ENCODE results near the gene WDR35.
A peak's percentile ranks its signal among the peaks of the same experiment; 100 is the strongest.

The WDR35 gene

DNA sequence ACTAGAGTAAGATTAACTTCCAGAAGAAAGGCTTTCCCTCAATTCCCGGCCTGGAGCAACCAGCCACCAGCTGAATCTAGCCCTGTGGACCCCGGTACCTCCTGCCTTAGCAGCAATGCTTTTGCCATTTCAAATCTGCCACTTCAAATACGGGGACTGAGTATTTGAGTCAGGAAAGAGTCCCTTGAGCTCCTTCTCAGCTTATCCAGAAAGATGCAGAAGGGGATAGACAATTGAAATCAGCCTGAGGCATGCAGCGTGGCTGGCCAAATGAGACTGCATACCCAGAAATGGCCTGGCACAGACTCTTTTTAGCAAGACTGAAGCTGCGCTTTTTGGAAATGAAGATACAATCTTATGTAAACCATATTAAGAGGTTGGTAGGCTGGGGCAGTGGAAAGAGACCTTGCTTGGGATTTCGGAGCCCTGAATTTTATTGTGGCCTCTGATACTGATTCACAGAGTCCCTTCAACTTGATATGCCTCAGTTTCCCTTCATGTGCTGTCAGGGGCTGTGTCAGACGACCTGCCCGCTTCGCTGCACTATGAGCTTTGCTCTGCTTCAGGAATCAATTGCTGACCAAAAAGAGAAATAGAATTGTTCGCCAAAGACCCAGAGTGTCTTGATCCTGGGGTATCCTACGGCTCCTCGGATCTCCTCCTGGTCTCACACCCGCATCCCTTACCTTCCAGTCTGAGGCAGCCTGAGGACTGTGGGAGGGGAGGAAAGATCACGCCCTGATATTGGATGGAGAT is 21.5 kb upstream of the WDR35 start:
- no peak for DNase-seq

DNA sequence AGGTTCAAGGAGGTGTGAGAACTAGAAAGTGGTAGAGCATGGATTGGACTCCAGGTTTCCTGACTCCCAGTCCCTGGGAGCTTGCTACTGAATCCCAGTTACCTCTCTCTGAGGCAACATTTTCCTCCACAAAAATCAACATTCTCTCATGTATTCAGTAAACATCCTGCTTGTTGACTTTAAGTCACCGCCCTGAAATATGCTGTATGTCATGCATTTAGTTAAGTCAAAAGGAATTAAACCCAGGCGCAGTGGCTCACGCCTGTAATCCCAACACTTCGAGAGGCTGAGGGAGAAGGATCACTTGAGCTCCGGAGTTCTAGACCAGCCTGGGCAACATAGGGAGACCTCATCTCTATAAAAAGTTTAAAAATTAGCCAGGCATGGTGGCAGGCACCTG is 18.8 kb upstream of the WDR35 start:
- DNase-seq = no peak

DNA sequence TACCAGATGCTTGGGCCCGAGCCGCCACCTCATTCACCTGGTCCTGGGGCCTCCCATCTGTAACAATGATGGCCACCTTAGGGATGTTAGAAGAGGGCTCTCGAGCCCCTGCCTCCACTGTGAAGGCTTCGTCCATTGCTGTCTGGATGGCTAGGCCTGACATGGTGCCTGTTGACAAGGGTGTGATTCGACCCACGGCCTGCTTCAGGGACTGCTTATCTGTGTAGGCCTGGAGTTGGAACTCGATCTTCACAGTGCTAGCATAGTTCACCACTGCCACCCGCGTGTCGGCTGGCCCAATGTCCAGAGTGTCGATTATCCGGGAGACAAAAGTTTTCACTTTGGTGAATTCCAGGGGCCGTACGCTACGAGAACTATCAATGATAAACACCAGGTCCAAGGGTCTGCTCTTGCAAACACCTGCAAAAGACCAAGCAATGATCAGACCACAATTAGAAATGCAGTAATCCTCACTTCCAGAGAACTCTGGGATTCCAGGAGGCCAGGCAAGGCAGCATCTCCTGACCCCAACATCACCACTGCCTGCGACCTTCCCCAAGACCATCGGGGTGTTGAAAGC is 16.1 kb upstream of the WDR35 start:
- no peak for DNase-seq

DNA sequence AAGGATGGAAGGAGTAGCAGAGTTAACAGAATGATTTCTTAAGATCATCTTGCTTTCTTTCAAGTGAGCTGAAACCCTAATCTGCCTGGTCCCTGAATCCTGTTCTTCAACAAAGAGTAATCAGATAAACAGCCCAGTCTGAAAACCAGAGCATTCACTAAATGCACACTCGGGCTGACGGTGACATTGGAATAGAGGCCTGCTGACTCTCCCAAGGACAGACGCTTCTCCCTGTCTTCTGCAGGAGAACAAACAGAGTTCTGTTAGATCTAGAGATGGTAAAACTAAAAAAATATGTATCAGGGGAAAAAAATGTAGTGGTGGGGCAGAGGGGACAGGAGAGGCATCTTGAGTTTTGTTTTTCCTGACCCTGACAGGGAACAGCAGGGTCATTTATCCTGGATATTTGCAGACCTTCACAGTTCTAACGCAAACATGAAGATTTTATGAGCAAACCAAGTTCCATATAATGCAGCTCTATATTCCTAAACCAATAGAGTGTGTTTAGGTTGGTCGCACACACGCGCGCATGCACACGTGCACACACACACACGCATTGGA is 15.2 kb upstream of the WDR35 start:
- no peak for DNase-seq

DNA sequence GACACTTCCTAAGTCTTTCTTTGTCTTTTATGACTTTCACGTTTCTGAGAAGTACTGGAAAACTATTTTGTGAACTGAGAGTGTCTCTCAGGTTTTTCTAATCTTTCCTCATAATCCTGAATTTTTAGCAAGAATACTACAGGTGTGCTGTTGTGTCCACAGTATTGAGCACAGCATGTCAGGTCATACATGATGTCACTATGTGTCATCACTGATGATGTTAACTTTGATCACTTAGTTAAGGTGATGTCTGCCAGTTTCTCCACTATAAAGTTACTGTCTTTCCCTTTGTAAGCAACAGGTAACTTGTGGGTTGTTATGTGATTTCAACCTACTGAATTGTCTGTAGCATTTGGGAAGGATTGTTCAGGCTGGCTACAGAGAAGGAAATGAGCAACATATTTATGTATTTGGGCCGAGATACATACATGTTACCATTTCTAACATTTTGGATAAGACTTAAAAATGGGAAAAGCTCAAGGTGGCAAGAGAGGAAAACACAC is 11.5 kb upstream of the WDR35 start:
- no peak for DNase-seq

DNA sequence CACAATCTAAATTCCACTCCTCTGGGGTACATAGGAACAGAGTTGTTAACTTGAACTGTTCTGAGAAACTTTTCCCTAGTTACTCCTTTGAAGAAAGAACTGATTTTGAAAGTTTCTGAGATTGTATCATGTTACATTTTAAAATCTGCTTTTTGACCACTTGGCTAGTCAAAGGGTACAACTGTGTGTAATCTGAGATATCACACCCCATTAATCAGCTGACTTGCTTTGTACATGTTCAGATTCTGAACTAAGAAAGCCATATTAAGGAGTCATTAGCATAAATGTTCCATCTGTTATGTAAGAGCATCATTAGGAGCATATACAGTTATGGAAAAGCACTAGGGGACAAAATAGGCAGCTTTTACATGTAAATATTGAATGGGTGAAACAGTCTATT is 3.8 kb upstream of the WDR35 start:
- peak; percentile 51 for DNase-seq

DNA sequence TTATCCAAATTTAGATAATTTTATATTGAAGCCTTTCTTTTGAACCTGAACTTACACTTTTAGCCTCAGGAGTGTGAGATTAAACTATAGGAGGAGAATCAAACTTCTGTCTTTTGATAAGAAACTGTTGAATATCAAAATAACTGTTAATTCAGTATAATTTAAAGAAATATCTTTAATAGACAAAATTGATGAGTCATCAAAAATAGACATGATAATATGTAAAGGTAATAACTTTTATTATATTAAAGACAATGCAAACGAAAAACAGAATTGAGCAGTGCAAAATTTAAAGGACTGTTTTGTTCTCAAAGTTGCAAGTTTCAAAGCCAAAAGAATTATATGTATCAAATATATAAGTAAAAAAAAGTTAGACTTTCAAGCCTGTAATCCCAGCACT is 2.0 kb upstream of the WDR35 start:
- no peak for DNase-seq

DNA sequence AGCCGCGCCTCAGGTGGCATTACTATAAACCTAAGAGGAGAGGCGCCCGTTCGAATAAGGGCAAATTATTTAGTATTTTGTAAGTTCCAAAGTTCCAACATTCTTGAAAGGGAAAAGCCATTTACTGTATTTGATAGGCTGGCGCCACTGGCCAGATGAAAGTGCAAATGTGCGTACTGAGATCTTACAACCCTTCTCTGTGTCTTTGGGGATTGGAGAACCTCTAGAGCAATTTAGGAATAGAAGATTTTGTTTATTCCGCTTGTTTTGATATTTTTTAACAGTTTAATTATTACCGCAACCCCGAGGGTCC is 467 bp upstream of the WDR35 start:
- no peak for DNase-seq

DNA sequence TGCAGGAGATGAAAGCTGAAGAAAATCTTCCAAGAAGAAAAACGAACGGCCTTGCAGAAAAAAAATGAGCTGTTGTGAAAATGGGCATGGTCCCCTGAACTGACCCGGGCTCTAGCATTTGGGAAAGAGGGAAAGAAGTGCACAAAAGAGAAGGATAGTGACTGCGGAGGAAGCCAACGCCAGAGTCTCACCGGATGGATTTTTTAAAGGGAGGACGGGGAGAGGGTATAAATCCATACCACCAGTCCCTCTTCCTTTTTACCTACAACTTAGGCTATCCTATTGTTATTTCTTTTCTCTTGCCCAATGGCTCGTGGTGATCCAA is 601 bp downstream of the WDR35 start:
- DNase-seq = no peak

DNA sequence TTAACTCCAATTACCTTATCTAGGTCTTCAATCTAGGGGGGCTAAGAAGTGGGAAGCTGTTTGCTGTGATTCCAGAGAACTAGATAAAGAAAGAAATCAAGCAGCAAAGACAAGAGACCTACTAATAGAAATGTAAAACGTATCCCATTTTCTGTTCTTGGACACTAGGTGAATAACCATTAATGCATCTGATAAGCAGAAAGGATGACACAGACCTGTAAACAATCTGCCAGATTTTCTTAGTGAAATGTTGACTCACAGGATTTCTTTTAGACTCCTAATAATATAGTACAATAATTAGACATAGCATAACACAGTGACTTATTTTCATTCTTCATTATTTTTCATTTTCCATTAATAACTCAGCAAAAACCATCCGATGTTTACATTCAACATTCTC is 1.3 kb downstream of the WDR35 start:
- DNase-seq = no peak

DNA sequence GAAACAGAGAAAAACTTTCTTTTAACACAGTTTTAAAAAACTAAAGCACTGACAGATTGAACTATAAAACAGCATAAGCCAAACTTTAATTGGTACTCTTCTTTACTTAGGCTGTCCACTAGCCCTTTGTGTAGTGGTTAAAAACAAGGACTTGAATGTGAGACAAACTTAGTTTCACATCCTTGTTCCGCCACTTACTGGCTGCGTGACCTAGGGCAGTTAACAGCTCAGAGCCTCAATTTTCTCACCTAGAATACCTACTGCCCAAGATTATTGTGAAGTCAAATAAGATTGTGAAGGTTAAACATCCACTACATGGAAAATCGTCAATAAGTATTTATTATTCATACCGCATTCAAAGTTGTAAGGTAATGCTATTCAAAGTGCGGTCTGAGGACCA is 2.0 kb downstream of the WDR35 start:
- DNase-seq = no peak

DNA sequence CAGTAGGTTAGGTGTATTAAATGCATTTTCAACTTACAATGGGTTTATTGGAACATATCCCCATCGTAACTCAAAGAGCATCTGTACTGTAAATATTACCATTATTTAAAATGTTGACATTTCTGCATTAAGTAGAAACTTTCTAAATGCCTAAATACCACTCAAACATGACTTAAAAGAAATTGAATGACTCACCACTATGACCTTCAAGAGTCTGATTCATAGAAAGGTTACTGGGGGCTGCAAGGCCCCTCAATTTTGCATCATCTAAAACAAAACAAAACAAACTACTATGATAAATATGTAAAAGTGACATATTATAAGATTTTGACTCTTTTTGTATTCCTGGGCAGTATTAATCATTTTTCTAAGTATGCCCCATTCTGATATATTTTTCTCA is 7.6 kb downstream of the WDR35 start:
- no peak for DNase-seq

DNA sequence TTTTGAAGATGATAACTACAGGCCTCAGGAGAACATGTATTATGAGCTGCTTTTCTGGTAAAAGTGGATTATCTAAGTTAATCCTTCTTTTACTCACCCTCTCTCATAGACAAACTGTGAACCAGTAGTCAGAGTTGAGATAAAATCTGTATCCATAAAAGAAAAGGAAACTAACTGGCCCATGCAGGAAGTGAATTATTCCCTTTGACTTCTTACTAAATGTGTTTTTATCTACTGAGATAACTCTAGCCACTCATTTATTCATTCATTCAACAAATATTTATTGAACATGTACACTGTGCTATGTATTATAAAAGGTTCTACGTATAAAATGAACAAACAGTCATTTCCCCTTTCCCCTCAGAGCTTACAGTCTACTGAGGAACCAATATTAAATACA is 10.0 kb downstream of the WDR35 start:
- DNase-seq = no peak

DNA sequence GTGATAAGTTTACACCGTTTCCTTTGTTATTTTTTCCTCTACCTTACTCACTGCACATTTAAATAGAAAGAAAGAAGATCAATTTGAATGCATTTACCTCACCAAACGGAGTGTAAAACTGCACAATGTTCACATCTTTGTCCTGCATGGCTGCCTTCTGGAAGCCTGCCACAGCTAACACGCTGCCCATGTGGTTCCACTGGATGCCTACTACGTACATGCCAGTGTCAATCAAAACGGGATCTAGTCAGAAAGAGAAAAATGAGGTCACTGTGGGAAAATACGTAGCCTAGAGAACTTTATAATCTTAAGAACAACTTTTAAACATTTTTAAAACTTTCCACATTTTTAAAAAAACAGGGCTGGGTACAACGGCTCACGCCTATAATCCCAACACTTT is 16.4 kb downstream of the WDR35 start:
- DNase-seq = no peak

DNA sequence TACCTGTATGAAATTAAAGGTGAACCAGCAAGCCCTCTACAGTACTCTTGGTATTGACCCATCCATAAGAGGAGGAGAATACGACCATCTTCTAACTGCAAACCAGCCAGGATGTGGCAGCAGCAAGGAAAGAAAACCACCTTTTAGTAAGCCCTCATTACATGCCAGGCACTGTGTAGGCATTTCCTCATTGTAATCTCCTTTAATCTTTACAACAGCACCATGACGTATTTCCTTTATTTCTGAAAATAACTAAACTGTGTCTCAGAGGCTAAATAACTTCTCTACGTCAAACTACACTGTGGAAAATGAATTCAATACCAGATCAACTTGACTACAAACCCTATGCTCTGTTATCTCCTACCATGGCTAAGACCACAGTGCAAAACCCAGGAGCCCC is 18.2 kb downstream of the WDR35 start:
- no peak for DNase-seq

DNA sequence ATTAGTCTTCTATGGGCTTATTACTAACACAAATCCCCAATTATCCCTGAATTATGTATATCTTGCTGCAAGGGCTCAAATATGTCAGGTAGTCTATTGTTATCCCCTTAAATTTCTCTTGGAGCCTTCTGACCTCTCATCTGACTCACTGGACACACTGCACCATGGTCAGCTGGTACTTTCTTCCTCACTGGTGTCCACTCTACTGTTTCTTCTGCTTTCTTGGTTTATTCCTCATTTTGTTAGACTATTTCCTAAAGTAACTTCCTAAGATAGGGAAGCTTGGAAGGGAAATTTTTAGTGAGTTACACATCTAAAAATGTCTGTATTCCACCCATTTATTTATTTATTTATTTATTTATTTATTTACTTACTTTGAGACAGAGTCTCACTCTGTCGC is 26.5 kb downstream of the WDR35 start:
- no peak for DNase-seq

DNA sequence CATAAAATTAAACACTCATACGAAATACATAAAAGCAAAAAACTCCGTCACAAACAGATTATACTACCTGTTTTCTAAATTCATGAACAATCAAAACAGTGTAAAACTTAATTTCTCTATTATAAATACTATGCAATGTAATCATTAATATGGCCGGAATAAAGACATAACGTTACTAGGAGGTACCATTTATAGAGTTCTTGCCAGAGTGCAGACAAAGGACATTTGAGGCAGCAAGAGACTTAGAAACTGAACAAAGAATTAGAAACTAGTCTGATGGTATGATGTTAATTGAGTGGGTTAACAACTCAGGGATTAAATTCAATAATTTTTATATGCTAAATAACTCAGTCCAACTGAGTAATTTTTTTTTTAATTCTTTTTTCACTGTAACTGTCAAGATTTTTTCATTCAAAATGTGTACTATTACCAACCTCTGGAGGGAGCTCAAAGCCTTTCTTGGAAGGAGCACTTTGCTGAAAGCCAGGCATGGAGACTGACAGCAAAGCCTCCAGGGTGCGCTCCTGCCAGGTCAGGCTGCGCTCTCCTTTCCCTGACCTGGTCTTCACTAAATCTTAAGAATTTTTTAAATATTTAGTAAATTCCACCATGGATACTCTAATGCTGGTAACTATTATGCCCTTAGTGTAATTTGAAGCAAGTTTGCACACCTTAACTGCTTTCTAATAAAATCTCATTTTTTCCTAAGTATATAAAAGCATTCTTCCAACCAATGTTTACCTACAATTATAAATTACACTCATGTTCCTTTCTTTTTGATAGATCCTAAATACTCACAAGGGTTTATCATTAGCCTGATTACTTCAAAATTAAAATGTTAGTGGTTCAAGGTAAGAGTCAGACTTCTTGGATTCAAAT is 34.1 kb downstream of the WDR35 start:
- DNase-seq = peak; percentile 15

DNA sequence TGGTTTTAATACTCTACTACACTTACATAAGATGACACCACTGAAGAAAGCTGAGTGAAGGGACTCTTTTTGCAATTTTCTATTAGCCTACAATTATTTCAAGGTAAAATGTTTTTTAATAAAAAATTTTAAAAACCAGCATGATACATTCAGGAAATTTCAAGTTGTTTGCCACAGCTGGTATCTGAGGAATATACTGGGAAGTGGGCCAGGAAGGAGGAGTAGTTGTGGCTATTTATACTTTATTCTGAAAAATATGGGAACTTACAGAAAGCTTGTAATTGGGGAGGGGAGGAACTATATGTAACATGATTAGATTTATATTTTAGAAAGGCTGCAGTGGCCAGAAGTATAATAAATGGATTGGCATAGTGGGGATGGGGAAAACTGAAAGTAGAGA is 40.8 kb downstream of the WDR35 start:
- DNase-seq = no peak

DNA sequence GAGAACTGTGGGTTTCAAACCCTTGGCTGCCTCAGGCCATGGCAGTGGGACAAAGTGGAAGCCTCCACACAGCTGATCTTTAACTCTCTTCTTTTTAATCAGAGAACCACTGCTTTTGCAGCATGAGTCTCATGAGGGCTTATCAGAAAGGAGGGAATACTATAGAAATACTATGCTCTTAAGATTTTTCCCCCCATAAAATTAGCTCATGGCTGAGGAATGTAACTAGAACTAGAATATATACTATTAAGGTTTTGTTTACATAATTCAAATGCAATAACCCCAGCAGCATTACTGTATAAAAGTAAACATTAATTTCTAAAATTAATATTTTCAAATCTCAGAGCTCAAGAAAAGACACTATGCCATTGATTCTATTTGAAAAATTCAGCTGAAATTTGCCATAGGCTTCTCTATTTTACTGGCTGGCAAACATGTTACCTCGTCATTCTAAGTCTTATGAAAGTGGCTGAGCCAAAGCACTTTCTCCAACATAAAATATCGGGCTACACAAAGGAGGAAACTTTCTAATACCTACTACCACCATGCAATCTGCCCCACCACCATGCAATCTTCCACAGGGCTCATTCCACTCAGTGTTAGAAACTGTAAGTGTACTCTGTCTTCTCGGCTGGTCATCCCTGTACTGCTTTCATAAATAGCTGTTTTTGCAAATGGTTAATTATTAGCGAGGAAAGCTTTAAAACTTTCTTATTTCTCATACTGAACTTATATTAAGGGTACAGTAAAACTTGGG is 42.5 kb downstream of the WDR35 start:
- no peak for DNase-seq

DNA sequence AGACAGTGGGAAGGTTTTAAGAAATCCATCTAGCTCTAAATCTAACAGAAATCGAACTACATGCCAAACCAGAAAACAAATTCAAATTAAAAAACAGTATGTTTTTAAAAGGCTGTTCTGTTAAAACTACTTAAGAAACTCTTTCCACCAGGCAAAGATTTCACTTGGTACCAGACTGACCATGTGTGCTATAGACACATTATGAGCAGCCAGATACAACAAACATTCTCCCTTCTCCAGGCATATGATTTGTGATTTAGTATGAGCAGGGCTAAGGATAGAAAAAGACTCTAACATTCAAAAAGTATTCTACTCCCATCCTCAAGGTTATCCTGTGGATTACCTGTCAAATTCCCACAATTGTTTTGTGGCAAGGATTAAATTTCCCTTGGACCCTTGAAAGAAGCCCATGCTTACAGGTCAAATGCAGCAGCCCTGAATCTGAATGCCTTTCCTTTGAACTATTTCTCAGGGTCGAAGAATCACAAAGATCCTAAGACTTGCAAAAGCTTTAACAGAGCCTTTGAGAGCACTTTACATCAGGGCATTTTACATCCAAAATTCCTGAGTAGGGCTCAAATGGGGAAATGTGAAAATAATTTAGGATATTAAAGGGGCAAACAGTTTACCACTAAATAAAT is 45.6 kb downstream of the WDR35 start:
- DNase-seq = no peak

DNA sequence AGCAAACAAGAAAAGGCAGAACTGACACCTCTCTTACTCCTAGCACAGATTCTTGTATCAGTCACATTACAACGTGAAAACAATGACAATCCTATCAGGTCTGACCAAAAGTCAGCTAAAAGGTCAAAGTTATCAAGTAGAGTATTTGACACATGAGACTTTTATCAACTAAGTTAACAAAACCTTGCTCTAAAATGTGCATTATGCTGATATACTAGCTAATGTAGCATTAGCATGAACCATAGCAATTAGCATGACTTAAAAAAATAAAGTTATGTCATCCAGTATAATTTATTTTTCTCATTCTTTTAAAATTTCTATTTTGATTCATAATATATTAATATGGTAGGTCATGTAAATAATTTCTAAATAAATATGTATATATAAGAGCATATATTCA is 46.7 kb downstream of the WDR35 start:
- no peak for DNase-seq

DNA sequence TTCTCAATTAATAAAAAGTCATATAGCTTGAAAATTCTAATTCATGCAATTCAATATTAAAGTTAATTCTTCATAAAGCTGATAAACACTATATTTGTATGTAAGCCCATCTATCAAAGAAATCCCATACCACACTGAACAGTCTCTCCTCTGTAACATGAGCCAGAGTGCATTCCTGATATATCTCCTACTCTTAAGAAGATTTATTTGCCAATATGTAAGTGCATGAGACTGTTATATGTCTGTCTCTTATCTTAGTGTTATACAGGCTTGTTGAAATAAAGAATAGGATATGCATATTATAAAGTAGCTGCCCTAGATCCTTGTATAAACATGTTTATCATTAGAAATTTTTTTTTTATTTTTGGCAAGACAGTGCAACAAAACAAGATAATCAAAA is 47.7 kb downstream of the WDR35 start:
- DNase-seq = no peak

DNA sequence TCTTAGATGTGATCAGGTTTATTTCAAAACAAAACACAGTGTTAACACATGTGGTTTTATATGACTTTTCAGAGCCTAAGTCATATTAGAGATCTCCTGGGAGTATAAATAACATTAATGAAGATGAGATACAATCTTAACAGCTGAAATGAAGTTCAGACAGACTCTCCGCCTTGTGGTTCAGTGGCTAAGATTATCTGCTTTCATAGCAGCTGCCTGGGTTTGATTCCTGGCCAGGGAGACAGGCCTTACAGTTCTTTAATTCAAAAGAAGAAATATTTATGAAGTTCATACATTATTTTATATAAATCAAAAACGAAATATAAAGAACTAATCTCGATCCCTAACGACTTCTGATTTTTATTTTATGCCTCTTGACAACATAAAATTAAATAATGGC is 52.9 kb downstream of the WDR35 start:
- no peak for DNase-seq

Measured in DMS 273 treated with DMSO at 0.1 percent for 48 hours (cell line).